LoVo (cell line): Measurements from ENCODE around the gene GMDS.

Source experiments
- DNase-seq: peaks from one replicate; pipeline ENCODE4 v3.0.0-alpha.2; 2016; ENCODE audit warnings: low spot score

GMDS gene

GRCh38 chr6:2205396-2205795, 40.0 kb downstream of the GMDS start:
- no peak for DNase-seq

- no peak for DNase-seq
Observed at GRCh38 chr6:2204272-2204671, 41.1 kb downstream of the GMDS start.

- no peak for DNase-seq
Observed at GRCh38 chr6:2203264-2203663, 42.1 kb downstream of the GMDS start.

- DNase-seq, result no peak
Observed at GRCh38 chr6:2197984-2198383, 47.4 kb downstream of the GMDS start.

GRCh38 chr6:2197177-2197671, 48.2 kb downstream of the GMDS start:
- peak; percentile 3 for DNase-seq

- peak; percentile 67 for DNase-seq
Observed at GRCh38 chr6:2196079-2196679, 49.2 kb downstream of the GMDS start.

GRCh38 chr6:2194643-2195042, 50.8 kb downstream of the GMDS start:
- no peak for DNase-seq

GRCh38 chr6:2193931-2194330, 51.5 kb downstream of the GMDS start:
- DNase-seq, result no peak

GRCh38 chr6:2192976-2193375, 52.4 kb downstream of the GMDS start:
- DNase-seq, result no peak

- DNase-seq, result no peak
Observed at GRCh38 chr6:2191390-2191740, 54.0 kb downstream of the GMDS start.

- no peak for DNase-seq
Observed at GRCh38 chr6:2190661-2191389, 54.6 kb downstream of the GMDS start.

GRCh38 chr6:2188856-2189384, 56.5 kb downstream of the GMDS start:
- DNase-seq, result no peak

- no peak for DNase-seq
Observed at GRCh38 chr6:2188397-2188796, 57.0 kb downstream of the GMDS start.

- DNase-seq, result no peak
Observed at GRCh38 chr6:2187826-2188225, 57.6 kb downstream of the GMDS start.

GRCh38 chr6:2186516-2186915, 58.9 kb downstream of the GMDS start:
- DNase-seq, result no peak

GRCh38 chr6:2185466-2185865, 59.9 kb downstream of the GMDS start:
- DNase-seq, result no peak

- DNase-seq, result no peak
Observed at GRCh38 chr6:2184700-2185455, 60.5 kb downstream of the GMDS start.

GRCh38 chr6:2183752-2184151, 61.7 kb downstream of the GMDS start:
- no peak for DNase-seq

GRCh38 chr6:2183246-2183645, 62.2 kb downstream of the GMDS start:
- no peak for DNase-seq

- no peak for DNase-seq
Observed at GRCh38 chr6:2182251-2182650, 63.2 kb downstream of the GMDS start.

GRCh38 chr6:2181567-2181966, 63.8 kb downstream of the GMDS start:
- DNase-seq, result no peak

- DNase-seq, result no peak
Observed at GRCh38 chr6:2179950-2180349, 65.5 kb downstream of the GMDS start.

GRCh38 chr6:2179241-2179640, 66.2 kb downstream of the GMDS start:
- DNase-seq, result no peak
